Measurements from ENCODE around the gene FAM227B.

DNA sequence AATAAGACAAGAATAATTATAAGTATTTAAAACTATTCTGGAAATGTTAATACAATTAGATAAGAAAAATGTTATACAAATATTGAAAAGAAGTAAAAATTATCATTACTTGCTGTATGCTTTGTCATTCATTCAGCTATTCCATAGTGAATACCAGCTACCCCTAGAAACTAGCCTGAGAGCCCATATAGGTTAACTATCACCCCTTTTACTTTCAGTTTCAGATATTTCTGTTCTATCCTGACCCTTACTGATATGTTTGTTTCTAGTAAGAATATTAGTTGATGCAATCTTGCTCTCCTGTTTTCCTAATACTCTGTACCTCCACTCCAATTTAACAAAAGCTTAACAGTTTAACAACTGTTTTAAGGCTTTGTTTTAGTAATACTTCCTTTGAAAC, 31.6 kb downstream of the FAM227B start:
- no peak for TF ChIP-seq POLR2A (IDR thresholded peaks at IDR 0.05; ENCODE audit: low read depth, low read length)
- TF ChIP-seq POLR2AphosphoS5 (IDR thresholded peaks at IDR 0.05; ENCODE audit: low read depth, low read length) = no peak
